Measurements from ENCODE around the gene SPSB1.

DNA sequence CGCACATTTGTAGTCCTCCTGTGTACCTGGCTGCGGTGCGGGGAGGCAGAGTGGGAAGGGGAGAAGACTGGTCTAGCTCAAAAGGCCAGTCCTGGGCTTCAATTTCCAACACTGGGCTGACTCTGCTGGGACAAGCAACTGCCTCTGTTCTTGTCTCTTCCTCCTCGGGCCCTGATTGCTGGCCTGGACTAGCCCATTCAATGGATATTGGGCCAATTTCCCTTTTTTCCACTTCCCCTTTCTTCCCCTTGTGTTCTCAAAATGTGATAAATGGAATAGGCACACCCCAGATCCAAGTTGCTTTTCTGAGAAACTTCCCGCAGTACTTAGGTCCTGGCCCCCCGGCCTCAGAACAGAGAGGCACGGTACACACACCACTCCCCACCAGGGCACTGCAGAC, 48.2 kb downstream of the SPSB1 start:
- TF ChIP-seq, protein P1, sequence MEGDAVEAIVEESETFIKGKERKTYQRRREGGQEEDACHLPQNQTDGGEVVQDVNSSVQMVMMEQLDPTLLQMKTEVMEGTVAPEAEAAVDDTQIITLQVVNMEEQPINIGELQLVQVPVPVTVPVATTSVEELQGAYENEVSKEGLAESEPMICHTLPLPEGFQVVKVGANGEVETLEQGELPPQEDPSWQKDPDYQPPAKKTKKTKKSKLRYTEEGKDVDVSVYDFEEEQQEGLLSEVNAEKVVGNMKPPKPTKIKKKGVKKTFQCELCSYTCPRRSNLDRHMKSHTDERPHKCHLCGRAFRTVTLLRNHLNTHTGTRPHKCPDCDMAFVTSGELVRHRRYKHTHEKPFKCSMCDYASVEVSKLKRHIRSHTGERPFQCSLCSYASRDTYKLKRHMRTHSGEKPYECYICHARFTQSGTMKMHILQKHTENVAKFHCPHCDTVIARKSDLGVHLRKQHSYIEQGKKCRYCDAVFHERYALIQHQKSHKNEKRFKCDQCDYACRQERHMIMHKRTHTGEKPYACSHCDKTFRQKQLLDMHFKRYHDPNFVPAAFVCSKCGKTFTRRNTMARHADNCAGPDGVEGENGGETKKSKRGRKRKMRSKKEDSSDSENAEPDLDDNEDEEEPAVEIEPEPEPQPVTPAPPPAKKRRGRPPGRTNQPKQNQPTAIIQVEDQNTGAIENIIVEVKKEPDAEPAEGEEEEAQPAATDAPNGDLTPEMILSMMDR (conservative IDR thresholded peaks at IDR 0.05 in 1 of 2, IDR thresholded peaks at IDR 0.05 in 1 of 2; ENCODE audit: extremely low read depth in 1 of 2, insufficient read depth in 1 of 2, low read depth in 1 of 2, low read length in 2 of 2) = no peak
- no peak for TF ChIP-seq EZH2 (IDR thresholded peaks at IDR 0.05; ENCODE audit: borderline replicate concordance, low read length)

Measured in mammary epithelial cell (primary cell).